HG03066 (cell line): ENCODE measurements around the gene ANKRD37.
"Not testable (repeated sequence)": the region's sequence is repeated elsewhere in the genome, so short reads cannot be mapped to it uniquely, and the experiment has no call there.

Source experiments
- ATAC-seq: cut with Tn5 transposase; IDR thresholded peaks from one replicate; pipeline ENCODE4 v1.9.1; 2021; ENCODE audit warnings: low read depth; ENCODE audit not compliant: unreplicated experiment

ANKRD37 gene, protein sequence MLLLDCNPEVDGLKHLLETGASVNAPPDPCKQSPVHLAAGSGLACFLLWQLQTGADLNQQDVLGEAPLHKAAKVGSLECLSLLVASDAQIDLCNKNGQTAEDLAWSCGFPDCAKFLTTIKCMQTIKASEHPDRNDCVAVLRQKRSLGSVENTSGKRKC

DNA sequence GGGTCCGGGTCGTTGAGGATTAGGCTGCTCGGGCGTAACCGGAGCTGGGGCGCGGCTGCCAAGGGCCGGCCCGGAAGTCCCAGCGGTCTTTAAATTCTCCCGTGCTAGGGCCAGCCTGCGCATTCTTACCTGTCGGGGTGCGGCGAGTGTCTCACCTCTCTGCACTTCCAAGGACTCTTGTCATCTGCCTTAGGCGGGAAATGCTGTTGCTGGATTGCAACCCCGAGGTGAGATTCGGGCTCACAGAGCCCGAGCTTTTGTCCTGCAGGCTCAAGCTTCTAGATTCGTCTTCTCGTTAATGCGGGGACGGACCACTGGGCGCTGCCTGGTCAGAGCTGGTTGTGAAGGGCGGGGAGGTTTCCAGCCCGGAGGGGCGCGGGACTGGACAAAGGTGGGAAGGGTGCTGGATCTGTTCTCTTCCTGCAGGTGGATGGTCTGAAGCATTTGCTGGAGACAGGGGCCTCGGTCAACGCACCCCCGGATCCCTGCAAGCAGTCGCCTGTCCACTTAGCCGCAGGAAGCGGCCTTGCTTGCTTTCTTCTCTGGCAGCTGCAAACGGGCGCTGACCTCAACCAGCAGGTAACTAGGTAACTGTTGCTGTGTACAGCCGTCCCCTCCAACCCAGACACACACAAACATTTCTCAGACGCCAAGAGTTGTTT lies at the start of gene ANKRD37:
Gene ANKRD37 (plus strand): TSS at position 118 of the 662 bp plus-strand sequence. CDS start 83 bp downstream, at position 201.
- ATAC-seq: no peak

DNA sequence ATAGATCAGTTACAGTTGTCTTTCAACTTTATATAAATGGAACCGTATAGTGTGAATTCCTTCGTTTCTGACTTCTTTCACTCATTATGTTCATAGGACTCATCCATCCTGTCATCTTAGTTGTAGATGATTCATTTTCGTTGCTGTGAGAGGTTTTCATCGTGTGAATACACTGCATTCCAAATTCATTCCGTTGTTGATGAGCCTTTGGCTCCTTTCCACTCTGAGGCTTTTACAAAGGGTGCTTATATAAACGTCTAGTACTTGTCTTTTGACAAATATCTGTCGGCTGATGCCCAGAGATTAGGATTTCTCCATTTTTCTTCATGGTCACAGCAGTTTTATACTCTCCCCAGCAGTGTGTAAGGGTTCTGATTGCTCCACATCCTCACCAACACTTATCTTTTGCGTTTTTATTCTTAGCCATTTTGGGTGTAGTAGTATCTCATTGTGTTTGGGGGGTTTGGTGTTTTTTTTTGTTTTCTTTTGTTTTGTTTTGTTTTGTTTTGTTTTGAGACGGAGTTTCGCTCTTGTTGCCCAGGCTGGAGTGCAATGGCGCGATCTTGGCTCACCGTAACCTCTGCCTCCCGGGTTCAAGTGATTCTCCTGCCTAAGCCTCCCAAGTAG lies 49.6 kb upstream of the ANKRD37 start:
- ATAC-seq: no peak

DNA sequence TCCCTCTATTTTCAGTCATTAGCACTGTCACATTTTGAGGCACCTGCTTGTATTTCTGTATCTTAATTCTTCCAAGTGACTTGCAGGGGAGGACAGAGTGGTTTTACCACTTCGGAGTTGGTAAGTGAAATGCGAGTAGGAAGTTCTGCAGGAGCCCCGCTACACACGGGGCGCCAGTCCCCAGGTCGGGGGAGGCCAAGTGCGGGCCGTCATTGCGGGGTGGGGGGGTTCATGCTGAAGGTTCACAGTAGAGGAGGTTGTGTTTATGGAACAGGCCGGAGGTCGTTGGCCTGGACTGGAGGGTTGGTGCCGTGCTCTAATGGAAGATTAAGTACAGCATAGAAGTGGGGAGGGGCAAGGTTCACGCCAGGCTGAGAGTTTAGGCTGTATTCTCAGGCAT lies 45.0 kb upstream of the ANKRD37 start:
- ATAC-seq: no peak

DNA sequence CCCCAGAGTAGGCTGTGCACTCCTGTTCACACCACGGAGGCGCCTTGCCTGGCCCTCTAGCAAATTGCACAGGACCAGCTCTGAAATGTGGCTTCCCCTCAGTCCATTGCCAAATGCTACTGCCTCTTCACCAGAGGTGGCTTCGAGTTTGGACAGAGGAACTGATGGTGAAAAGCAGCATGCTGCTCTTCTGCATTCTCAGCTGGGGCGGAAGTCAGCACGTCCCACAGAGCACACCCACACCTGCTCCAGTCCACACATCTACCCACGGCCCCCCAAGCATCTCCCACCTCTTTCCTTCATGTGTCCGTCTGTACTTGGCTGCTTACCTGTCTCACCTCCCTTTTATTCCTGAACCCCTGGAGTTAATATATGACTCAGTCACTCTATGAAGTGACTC lies 44.4 kb upstream of the ANKRD37 start:
- ATAC-seq: no peak

DNA sequence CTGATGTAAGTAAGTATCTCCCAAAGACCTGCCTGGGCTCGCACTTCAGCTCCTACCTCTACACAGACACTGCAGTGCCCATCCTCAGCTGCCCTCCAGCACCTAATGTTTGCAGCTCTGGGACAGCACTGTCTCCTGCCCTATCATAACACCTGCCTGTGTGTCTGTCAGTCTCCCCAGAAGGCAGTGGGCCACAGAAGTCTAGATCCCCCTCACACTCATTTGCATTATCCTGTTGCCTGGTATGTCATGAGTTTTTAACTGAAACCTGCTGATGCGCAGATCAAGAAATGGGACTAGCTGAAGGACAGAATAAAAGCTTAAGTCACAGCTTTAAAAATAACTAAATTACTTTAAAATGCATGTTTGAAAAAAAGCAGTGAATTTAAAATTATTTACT lies 43.9 kb upstream of the ANKRD37 start:
- ATAC-seq: no peak

DNA sequence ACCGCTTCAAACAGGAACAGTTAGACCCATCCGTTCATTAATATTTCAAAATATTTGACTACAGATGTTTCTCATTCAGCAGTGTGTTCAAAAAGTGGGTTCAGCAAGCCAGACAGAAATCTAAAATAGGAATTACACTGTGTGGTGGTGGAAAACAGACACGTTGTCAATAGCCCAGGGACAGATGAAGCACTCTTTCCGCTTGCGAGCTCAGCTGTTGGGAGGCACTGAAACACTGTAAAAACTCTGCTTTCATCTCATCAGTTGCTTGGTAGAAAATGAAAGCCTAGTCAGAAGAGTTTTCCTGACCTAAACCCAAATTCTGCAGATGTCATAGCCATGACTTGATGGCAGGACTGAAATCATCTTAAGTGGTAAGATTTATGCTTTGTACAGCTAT lies 39.4 kb upstream of the ANKRD37 start:
- no peak for ATAC-seq

DNA sequence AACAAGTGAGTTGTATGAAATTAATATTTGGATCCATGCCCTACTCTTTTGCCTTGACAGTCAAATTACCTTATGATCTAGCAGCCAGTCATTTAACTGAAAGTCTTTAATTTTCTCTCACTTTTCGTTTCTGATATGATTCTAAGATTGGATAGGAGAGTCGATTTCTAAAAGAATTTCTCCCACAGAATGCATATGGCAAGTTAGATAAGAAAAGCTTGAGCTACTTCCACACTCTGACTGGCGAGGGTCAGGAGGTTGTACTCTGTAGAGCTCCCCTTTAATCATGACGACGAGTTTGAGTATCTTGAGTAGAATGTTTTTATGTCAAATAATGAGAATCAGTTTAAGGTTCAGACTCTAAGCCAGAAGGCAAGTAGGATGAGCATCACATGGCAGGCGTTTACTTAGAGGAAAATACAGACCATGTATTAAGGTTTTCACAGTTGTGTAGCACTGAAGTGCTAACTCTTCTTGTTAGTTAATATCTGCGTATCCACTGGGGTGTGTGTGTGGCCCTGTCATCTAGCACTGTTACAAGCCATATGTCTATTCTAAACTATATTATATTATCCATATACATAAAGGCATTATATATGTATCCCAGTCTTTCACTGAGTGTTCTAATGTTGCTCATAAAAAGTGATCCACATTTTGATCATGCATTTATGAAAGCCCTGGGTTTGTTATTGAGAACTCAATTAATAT lies 38.8 kb upstream of the ANKRD37 start:
- ATAC-seq: no peak

DNA sequence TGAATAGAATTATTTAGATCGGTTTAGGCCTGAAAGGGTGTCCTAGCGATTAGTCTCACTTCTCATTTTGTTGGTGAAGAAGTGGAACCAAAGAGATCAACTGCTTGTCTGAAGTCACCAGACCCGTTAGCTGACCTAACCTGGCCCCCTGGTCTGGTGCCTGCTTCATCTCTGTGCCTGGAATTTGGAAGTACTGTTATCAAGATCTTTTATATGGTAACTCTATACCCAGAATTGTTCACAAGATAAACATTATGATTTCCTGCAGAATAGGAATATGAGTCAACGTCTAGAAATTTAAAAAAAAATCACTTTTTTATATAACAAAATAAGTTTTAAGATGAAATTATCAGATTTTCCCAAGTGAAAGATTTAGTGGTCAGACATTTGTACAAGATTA lies 38.1 kb upstream of the ANKRD37 start:
- ATAC-seq: no peak

DNA sequence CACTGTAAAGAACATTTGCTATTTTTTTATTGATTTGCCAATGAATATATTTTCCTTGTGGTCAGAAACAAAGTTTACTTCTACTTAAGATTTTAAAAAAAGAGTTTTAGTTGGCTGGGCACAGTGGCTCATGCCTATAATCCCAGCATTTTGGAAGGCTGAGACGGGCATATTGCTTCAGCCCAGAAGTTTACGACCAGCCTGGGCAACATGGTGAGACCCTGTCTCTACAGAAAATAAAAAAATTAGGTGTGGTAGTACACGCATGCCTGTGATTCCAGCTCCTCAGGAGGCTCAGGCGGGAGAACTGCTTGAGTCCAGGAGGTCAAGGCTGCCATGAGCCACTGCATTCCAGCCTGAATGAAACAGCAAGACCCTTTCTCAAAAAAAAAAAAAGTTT lies 37.7 kb upstream of the ANKRD37 start:
- no peak for ATAC-seq

DNA sequence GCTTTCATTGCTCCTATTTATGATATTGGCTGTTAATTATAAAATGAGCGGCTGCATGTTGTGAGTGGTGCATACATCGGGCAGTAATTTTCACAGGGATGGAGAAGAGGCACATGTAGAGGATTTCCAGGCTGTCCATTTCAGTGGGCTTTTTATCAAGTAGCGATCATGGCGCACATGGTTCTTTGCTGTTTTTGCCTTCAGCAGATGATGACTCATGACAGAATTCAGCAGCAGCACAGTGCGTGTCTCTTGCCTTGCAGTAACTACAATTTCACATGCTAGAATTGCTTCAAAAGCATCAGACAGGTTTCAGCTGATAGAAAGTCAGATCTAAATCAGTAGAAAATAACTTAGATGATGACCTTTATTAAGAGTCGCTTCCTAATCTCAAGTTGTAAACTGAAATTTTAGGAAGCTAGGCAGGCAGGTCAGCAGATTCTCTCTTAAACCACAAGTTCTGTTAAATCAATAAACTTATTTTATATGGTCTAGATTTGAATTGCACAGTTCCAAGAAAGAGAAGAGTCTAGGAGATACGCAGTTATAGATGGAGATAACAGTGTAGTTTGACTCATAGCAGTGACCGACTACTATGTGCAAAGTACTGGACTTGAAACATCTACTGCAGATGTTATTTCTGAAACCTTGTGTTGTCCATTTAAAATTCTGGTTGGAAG lies 36.7 kb upstream of the ANKRD37 start:
- ATAC-seq: no peak

DNA sequence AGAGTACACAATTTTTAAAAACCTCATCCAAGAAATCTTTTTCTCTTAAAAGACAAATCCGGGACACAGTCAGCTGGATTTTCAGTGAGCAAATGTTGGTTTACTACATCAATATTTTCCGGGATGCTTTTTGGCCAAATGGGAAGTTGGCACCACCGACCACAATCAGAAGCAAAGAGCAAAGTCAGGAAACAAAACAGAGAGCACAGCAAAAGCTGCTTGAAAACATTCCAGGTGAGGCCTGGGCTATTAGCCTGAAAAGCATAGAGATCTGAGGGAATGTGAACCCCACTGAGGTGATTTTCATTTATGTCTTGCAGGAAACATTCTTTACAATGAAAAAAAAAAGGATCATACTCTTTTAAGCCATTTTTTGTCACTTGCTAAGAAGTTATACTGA lies 34.8 kb upstream of the ANKRD37 start:
- ATAC-seq: no peak

DNA sequence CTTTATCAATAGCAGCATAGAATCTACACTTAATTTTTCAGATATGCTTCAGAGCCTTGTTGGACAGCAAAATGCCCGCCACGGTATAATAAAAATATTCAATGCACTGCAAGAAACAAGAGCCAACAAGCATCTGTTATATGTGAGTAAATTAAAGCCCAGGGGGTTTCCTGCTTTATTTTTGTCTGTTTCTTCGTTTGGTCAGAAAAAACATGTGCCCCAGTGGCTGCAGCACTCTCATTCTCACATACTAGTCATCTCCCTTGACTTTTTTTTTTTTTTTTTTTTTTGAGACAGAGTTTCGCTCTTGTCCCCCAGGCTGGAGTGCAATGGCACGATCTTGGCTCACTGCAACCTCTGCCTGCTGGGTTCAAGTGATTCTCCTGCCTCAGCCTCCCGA lies 34.1 kb upstream of the ANKRD37 start:
- not testable (repeated sequence) for ATAC-seq

DNA sequence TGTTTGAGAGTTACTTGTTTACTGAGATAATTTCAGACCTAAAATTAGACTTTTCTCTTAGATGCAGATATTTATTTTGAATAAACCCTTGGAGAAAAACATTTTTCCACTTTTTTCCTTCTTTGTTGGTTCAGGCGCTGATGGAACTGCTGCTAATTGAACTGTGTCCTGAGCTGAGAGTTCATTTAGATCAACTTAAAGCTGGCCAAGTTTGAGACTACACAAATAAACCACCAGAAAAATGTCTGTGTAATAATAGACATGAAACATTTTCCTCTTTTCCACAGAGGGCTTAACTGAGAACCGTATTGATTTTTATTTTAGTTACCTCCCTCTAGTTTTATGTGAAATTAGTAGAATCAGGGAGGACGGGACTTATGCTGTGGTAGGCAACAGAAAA lies 33.4 kb upstream of the ANKRD37 start:
- ATAC-seq: no peak

DNA sequence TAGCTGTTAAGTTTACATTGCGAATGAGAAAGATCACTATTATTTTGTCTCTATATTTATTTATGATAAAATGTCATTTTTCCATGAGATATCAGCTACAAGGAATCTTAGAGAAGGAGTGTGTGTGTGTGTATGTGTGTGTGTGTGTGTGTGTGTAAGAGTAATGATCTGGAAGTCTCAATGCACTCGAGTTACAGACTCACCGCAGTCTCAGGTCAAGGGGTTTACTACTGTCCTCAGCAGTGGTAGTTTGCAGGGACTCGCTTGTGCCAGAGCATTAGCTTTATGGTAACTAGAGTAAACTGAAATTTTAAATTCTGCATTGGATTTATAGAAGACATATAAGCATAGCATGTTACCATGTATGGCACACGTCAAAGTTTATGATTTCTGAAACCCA lies 31.8 kb upstream of the ANKRD37 start:
- ATAC-seq: no peak

DNA sequence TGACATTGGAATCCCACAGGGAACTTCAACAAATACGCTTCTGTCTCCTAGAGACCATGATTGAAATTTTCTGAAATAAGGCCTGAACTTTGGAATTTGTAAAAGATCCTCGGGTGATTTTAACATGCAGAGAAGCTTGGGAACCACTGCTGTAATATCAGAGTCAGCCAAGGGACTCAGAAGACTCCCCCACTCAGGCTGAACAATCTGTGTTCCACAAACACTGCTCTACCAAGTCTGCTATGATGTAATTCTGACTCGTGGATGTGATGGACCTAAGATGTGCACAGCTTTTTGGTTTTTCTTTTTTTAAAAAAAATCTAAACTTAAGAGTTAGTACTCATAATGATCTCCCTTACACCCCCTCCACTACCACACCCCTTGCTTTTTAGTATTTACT lies 26.9 kb upstream of the ANKRD37 start:
- no peak for ATAC-seq

DNA sequence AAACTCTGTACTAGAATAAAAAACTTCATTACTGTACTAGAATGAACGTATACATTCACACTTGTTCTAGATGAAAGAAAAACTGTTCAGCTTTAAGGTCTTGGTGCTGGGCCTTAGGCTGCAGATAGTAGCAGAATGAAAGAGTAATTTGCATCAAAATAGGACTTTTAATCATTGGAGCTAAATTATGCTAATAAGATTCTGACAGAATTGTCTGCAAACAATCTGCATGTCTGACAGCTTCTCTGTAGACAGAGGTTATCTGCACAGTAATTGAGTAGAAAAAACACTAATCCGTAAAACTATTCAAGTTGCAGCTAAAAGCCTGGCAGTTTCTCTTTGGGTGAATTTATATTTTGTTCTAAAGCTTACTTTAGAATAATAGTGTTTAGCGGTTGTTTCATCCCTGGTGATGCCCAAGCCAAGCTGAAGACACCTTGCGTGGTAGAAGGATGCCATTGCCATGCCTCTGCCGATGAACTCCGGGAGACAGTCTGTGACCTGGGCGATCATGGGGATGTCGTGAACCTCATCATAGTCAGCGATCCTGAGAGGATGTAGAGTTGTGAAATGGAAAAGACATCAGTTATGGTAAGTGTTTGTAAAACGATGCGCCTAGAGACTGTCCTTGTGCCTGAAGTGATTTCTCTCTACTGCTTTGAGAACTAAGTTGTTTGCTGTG lies 26.2 kb upstream of the ANKRD37 start:
- ATAC-seq: no peak

DNA sequence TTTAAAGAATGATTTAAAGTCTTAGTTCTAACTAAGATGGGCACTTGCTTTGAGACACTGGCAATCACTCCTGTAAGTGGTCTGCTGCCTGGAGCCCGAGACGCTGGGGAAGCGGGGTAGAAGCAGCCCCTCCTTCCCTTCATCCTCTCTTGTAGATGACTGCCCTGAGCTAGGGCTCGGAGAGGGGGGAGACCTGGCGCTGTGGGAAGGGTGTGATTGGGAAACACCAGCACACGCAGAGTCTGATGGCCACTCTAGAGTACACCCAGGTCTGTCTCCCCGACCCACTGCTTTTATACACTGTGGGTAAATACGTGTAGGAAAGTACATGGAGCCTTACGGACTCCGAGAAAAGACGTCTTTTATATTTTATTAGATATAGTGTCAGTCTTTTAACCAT lies 24.9 kb upstream of the ANKRD37 start:
- ATAC-seq: no peak

DNA sequence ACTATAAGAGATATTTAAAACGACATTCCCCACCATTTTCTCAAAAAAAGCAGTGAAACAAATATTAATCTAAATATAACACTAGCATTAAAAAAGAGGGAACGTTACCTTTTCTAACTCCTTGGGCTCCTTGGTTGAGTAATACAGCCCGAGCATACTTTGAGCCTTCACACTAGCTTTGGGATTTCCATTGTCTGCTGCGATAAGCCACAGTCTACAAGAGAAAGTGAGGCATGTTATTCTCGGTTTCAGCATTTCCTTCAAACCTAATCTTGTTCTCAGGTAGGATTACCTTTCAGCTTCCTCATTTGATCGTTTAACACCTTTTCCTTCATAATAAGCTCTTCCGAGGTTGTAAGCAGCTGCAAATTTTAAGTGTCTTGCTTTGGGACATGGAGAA lies 22.6 kb upstream of the ANKRD37 start:
- ATAC-seq: no peak

DNA sequence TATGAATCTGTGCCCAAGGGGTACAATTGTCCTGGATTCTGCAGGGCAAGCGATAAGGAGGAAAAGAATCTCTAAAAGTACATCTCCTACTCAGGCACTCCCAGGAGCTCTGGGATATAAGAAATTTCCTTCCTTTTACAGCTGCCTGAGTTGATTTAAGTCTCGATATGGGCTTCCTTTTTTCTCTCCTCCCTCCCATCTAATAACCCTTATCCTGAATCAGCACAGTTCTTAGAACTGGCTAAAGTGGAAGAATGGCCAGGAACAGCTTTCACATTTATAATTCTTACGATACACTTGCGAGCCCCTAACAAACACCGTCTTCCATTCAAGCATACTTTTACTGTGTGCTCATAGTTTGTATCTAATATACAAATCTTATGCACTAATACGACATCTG lies 22.1 kb upstream of the ANKRD37 start:
- ATAC-seq: no peak

DNA sequence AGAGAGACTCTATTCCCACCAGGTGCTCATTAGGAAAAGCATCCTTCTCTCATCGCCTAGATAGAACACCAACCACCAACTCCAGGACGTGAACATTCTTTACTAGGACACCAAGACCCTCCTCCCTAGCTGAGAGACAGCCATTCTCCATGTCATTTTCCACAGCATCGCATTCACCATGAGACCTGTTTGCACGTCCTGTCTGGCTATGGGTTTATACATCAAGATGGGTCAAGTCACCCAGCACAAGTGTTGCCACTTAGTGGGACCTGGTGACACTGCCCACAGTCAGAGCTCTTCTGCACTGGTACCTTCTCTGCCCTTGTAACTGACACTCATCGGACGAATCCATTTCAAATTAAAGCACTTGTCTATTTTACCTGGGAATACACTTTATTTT lies 18.4 kb upstream of the ANKRD37 start:
- ATAC-seq: no peak
